Retinal pigment epithelial cell (primary cell): ENCODE results near the gene DMPK.

Source experiments
- DNase-seq: peaks from one replicate; pipeline ENCODE4 v3.0.0-alpha.2; 2010; ENCODE audit warnings: low read depth
- H3K4me3 ChIP-seq: 2 replicates; pipeline ENCODE4 v1.5.1; 2011; ENCODE audit warnings: mild to moderate bottlenecking, low read length, control low read depth, moderate library complexity
- TF ChIP-seq, protein P1 (sequence below): conservative IDR thresholded peaks from 2 replicates; pipeline ENCODE4 v1.5.1; 2011; ENCODE audit warnings: low read depth, low read length, control low read depth, inconsistent platforms

Gene DMPK

GRCh38 chr19:45782820-45783785, 813 bp upstream of the DMPK start:
- peak overlapping the region; percentile 54 for H3K4me3 ChIP-seq
- TF ChIP-seq, protein P1, sequence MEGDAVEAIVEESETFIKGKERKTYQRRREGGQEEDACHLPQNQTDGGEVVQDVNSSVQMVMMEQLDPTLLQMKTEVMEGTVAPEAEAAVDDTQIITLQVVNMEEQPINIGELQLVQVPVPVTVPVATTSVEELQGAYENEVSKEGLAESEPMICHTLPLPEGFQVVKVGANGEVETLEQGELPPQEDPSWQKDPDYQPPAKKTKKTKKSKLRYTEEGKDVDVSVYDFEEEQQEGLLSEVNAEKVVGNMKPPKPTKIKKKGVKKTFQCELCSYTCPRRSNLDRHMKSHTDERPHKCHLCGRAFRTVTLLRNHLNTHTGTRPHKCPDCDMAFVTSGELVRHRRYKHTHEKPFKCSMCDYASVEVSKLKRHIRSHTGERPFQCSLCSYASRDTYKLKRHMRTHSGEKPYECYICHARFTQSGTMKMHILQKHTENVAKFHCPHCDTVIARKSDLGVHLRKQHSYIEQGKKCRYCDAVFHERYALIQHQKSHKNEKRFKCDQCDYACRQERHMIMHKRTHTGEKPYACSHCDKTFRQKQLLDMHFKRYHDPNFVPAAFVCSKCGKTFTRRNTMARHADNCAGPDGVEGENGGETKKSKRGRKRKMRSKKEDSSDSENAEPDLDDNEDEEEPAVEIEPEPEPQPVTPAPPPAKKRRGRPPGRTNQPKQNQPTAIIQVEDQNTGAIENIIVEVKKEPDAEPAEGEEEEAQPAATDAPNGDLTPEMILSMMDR: peak; percentile 22
- no peak for DNase-seq

- no peak for DNase-seq
- TF ChIP-seq, protein P1: no peak
- peak overlapping the region; percentile 54 for H3K4me3 ChIP-seq
Measured at GRCh38 chr19:45781214-45782161, 802 bp downstream of the DMPK start.

DNA sequence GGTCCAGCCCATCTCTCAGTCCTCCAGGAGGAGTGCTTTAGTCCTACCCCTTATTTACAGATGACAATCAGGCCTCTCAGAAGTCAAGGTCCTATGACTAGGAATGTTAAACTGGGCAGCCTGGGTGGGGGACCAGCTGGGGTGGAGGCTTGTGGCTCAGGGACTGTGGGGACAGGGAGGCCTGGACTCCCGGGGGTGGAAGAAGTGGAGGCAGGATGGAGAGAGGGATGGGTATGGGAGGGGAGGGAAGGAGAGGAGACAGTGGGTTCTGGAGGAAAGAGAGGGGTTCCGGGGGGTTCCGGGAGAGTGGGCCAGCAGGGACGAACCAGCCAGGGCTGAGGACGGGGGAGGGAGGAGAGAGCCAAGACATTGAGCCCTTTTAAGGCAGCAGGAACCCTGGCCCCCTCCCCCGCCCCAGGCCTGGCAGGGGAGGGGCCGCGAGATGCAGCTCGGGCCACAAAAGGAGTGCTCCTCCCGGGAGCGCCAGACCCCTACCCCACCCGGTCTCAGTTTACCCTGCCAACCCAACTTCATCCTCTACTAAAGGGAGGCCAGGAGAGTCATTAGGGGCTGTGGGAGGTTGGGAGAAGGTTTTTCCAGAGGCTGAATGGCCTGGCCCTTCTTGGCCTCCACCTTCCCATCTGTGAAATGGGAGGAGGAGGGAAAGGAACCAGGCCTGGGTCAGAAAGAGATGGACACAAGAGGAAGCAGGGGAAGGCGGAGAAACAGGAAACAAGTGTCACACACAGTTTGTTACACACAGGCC, 1.7 kb downstream of the DMPK start:
- TF ChIP-seq, protein P1: no peak
- no peak for DNase-seq
- peak overlapping the region; percentile 54 for H3K4me3 ChIP-seq

GRCh38 chr19:45780146-45780447, 2.2 kb downstream of the DMPK start:
- TF ChIP-seq, protein P1: no peak
- DNase-seq: no peak
- no peak overlapping the region for H3K4me3 ChIP-seq

DNA sequence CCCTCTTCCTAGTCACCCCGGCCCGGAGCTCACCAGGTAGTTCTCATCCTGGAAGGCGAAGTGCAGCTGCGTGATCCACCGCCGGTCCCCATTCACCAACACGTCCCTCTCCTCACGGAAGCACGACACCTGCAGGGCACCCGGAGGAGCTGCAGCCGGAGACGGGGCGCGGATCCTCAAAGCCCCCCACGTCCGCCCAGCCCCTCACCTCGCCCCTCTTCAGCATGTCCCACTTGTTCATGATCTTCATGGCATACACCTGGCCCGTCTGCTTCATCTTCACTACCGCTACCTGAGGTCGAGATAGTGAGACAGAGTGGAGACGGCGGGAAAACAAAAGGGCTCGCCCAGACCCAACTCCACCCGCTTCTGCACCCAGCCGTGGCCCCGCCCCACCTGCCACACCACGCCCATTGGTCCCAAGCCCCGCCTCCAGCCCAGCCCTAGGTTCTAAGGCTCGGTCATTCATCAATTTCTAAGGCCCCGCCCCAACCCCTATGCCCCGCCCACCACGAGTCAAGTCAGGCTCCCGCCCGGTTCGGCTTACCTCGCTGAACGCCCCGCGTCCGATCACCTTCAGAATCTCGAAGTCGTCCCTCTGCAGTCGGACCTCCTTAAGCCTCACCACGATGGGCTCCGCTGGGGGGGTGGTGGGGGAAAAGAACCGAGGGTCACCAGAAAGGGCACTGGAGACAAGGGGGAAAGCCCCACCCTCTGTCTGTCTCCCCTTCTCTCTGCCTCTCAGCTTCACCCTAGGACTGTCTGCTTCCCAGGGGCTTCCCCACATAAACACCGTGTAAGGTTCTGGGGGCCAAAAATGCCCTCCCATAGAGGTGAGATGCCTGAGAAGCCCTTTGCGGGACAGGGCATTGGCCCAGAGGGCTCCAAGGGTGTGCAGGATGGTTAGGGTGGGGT, 2.8 kb downstream of the DMPK start:
- no peak for DNase-seq

More for the DNA sequence above, 2.8 kb downstream of the DMPK start:
- peak overlapping the region; percentile 10 for H3K4me3 ChIP-seq
- TF ChIP-seq, protein P1: peak; percentile 54
